ENCODE measurements around the gene DNMT3A. TPM values are rescaled to one million over a fixed set of nuclear protein-coding genes. Genes with fewer than 3 reads are reported as not detected.

The DNMT3A gene
- total RNA-seq, 1 experiment from 2014 or later = 215 TPM

DNA sequence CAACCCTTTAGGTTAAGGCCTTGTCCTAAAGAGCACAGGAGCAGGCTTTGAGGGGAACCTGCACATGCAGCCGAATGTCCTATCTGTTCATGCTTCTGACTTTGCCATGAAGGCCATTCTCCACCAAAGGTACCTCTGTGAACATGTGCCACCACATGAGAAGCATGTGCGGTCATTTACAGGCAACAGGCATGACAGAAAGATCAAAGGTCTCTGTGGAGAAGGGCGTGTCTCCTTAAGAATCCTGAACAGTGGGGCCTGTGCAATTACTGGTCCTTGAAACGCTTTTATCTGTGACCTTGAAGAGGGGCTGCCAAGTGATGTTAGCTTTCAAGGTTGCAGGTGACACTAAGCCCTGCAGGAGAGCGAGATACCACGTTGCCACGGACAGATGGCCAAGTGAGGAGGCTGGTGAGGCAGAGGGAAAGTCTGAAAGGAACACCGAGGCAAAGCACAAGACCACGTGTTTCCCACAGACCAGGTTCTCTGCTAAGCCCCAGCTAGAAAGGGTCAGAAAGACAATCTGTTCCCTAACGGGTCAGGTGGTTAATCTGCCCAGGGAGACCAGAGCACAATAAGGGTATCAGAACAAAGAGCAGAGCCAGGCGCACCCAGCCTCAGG, 153.9 kb downstream of the DNMT3A start:
- Histone ChIP-seq H3K23me2 (ENCODE audit: insufficient read length, low read depth, low read length, poor library complexity, severe bottlenecking) (no peaks in the 10 kb centered on the region), H4K5ac (ENCODE audit: insufficient read length, low read depth, low read length) (no peak overlapping the region), H3K23ac (ENCODE audit: insufficient read length, low read depth, low read length) (no peak overlapping the region), H3K79me1 (ENCODE audit: insufficient read depth, low read depth, low read length, poor library complexity, severe bottlenecking) (no peaks in the 10 kb centered on the region), H4K8ac (replicated peaks; ENCODE audit: insufficient read length, low read depth, low read length) (no peak overlapping the region), H3K27me3 (ENCODE audit: insufficient read depth, low read length) (no peaks in the 10 kb centered on the region), H3K9me3 (ENCODE audit: control insufficient read depth, low read depth, low read length) (no peaks in the 10 kb centered on the region), H2AK5ac (ENCODE audit: insufficient read length, low read length) (no peak overlapping the region), H3K14ac (ENCODE audit: insufficient read depth, low read length) (no peak overlapping the region), H3K4ac (ENCODE audit: low read depth, low read length) (no peak overlapping the region), H4K20me1 (ENCODE audit: control insufficient read depth, insufficient read depth, insufficient read length) (no peaks in the 10 kb centered on the region), H2BK5ac (ENCODE audit: insufficient read length, low read length) (no peak overlapping the region), H2BK15ac (ENCODE audit: low read depth, low read length) (no peak overlapping the region), H4K91ac (ENCODE audit: insufficient read length, low read depth, low read length) (no peak overlapping the region), H3K4me1 (ENCODE audit: insufficient read depth, low read length) (no peaks in the 10 kb centered on the region), H2BK120ac (ENCODE audit: low read depth, low read length, poor library complexity, severe bottlenecking) (no peak overlapping the region), H3K18ac (ENCODE audit: insufficient read length, low read depth, low read length) (no peak overlapping the region), H3K56ac (ENCODE audit: insufficient read length, low read depth, low read length) (no peak overlapping the region), H3K4me2 (ENCODE audit: insufficient read depth, insufficient read length, low read length) (no peak overlapping the region), H3K9ac (ENCODE audit: extremely low read depth, insufficient read length, low read length) (no peak overlapping the region), H3K79me2 (ENCODE audit: insufficient read depth, low read length) (no peaks in the 10 kb centered on the region), H2AFZ (ENCODE audit: low read length) (no peak overlapping the region), H2BK20ac (ENCODE audit: low read depth, low read length, poor library complexity, severe bottlenecking) (no peak overlapping the region), H2BK12ac (ENCODE audit: insufficient read length, low read depth, low read length) (no peak overlapping the region), H3K27ac (ENCODE audit: insufficient read length, low read depth, low read length) (no peak overlapping the region), H3T11ph (ENCODE audit: low read length) (no peak overlapping the region)
- TF ChIP-seq, protein P1, sequence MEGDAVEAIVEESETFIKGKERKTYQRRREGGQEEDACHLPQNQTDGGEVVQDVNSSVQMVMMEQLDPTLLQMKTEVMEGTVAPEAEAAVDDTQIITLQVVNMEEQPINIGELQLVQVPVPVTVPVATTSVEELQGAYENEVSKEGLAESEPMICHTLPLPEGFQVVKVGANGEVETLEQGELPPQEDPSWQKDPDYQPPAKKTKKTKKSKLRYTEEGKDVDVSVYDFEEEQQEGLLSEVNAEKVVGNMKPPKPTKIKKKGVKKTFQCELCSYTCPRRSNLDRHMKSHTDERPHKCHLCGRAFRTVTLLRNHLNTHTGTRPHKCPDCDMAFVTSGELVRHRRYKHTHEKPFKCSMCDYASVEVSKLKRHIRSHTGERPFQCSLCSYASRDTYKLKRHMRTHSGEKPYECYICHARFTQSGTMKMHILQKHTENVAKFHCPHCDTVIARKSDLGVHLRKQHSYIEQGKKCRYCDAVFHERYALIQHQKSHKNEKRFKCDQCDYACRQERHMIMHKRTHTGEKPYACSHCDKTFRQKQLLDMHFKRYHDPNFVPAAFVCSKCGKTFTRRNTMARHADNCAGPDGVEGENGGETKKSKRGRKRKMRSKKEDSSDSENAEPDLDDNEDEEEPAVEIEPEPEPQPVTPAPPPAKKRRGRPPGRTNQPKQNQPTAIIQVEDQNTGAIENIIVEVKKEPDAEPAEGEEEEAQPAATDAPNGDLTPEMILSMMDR (conservative IDR thresholded peaks at IDR 0.05) = no peak
- no peak overlapping the region for H3K4me3 Mint-ChIP-seq
- H3K27ac Mint-ChIP-seq = no peak overlapping the region
- H3K4me1 Mint-ChIP-seq = peaks cover 5 to 8% of the 10 kb centered on the region in 2 experiments
- DNase-seq = no peak
- WGBS (ENCODE audit: extremely low coverage, insufficient read length, low lambda C conversion rate) = no CpG with 5 or more reads among the region's 11 CpGs
- H3K27me3 Mint-ChIP-seq (ENCODE audit: low read depth) = peaks cover 6% of the 10 kb centered on the region
- H3K36me3 Mint-ChIP-seq (ENCODE audit: insufficient read depth in 1 of 3, low read depth in 3 of 3) = no peaks in the 10 kb centered on the region; a peak in 1 of 7 replicates
- no peaks in the 10 kb centered on the region; a peak in 1 of 5 replicates for H3K9me3 Mint-ChIP-seq

Measured in H9 (cell line).